GOT3 (cell line): Measurements from ENCODE around the gene KCNMA1.
"Not testable (repeated sequence)": the region's sequence is repeated elsewhere in the genome, so short reads cannot be mapped to it uniquely, and the experiment has no call there.

Source experiments
- DNase-seq: peaks from one replicate; lab custom pipeline; 2025; ENCODE audit warnings: mixed read lengths; lab: John Stamatoyannopoulos, UW

The KCNMA1 gene

DNA sequence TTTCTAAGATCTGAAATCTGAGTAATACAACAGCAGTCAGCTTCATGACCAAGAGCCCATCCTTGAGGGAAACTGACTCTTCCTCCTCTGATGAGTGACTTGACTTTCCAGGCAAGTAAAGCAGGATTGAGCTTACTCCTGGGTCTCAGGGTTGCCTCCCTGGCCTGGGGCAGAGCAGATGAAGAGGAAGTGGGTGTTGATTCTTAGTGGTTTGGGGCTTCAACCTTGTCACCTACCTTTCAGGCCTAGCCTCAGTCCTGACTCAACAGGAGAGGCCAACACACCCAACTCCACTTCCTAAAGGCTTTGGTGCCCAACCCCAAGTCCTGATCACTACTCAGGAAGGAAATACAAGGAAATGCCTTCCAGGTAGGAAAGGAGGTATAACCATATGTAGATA lies 54.1 kb downstream of the KCNMA1 start:
- no peak for DNase-seq

DNA sequence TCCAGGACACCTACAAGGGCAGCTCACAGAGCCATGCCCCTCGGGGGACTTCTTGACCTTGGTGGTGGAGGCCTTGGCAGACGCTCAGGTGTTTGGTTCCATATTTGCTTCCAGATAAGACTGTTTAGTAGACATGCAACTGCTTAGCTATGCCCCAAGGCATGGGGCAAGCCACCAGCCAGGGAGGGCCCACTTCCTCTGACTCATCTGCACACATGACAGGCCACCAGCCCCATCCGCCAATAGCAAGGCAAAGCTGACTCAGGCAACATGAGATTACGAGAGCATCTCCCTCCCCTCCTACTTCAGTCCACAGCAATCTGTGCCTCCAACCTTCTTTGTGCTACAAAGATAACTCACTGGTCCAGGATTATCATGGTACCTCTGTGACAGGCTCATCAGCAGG lies 54.9 kb downstream of the KCNMA1 start:
- DNase-seq, result no peak

DNA sequence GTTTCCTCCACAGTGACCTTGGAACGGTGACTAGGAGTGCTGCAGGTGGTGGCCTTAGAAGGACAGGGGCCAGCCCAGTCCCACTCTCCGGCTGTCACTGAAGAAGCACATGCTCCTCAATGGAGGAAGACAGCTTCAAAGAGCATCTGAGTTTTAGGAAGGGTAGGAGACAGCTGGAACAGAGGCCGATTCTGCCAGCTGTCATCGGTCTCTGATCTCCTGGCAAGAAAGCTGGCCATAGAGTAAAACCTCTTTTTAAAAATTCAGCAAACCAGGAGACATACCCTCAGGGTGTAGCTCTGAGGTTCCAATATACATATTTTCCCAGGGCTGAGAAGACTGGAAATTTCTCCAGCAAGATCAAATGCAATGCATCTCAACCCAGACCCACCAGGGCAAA lies 55.9 kb downstream of the KCNMA1 start:
- no peak for DNase-seq

DNA sequence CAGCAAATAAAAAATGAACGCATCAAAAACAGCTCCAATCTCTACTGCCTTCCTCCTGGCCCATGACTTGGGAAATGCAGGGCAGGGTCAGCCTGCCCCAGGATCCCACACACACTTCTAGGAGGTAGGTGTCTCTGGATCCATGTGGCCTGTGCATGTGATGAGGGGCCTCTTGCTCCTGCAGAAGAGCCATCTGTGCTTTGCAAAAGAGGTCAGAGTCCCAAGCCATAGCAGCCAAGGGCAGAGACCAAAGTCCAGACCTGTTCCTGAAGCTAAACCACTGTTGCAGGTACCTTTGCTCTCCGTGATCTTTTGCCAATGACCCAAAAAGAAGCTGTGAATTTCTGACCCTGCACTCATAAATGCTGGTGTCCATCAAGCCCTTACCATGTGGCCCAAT lies 57.1 kb downstream of the KCNMA1 start:
- DNase-seq, result no peak

DNA sequence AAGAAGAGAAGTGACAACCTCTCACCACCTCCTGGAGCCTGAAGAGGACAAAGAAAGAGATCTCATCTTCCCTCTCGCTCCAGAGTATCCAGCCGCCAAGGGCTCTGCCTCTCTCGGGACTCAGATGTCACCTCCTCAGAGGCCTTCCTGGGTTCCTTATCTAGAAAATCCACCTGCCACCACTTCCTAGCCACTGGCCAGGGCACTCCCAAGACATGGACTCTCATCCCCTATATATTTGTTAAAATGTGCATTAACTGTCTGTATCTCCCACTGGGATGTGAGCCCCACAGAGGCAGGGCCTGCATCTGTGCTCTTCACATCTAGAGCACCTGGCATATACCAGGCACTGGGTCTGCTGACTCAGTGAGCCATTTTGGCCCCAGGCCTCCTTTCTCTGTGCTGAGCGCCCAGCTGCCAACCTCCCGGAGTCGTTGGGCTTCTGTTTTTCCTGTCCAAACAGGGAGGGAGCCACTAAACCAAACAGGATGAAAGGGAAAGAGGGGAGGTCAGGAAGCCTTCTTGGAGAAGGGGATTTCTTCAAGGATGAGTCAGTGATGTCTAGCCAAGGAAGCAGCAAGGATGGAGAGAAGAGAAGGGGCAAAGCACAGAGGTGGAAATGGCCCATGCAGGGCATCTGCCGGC lies 58.9 kb downstream of the KCNMA1 start:
- DNase-seq, result no peak

DNA sequence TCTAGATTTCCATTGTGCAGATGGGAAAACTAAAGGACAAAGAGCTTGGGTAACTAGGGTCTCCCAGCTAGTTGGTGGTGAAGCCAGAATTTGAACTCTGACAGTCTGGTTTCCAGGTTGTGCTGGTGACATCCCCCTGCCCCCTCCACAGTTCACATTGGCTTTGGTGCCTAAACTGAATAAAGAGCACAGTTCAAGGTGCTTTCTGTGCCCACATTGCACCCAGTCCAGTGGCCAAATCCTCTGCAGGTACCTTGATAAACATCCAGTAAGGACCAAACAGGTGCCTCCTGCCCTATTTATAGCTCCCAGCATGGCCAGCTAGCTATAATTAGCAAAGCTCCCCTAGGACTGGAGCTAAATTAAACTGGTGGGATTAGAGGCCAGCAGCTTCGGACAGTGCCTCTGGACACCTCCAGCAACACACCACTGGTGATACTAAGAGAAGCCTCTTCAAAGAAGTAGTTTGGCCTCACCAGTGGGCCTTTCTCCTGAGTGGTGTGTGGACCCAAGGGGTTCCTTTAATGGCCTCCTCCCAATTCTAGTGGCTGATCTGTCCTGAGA lies 59.9 kb downstream of the KCNMA1 start:
- DNase-seq, result no peak

DNA sequence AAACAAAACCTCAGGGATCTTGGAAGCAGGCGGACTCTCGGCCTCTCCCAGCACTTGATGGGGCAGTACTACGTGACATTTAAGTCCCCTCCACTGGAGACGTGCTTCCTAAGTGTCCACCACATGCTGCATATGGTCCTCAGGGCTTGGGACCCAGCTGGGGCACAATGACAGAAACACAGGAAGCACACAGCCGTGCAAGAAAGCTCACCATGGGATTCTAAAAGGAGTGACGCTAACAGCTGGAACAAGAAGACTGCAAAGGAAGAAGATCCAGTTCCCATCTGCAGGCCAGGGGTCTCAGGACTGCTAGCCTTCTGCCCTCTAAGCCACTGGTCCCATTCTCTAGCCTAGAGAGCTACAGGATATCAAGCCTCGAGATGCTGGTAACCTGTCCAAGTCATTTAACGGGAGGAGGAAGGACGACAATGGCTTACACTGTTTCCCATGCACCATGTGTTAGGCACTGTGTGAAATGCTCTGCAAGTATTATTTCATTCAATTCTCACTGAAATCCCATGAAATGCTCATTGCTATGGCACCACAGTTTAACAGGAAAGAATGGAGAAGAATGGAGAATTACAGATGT lies 61.1 kb downstream of the KCNMA1 start:
- no peak for DNase-seq

DNA sequence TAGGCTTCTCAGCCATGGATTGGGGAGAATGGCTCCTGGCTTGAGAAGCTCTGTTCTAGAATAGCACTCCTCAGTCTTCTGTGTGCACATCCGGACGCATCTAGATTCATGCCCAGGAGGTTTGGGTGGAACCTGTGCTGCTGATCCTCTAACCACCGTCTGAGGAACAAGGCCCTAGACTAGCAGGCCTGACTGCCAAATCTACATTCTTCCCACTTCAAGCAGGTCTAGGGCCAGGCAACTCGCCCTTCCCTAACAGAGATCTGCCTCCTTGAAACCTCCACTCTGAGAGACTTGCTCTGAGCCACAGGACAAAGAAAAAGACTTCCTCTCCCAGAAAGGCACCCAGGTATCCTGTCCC lies 61.6 kb downstream of the KCNMA1 start:
- no peak for DNase-seq

DNA sequence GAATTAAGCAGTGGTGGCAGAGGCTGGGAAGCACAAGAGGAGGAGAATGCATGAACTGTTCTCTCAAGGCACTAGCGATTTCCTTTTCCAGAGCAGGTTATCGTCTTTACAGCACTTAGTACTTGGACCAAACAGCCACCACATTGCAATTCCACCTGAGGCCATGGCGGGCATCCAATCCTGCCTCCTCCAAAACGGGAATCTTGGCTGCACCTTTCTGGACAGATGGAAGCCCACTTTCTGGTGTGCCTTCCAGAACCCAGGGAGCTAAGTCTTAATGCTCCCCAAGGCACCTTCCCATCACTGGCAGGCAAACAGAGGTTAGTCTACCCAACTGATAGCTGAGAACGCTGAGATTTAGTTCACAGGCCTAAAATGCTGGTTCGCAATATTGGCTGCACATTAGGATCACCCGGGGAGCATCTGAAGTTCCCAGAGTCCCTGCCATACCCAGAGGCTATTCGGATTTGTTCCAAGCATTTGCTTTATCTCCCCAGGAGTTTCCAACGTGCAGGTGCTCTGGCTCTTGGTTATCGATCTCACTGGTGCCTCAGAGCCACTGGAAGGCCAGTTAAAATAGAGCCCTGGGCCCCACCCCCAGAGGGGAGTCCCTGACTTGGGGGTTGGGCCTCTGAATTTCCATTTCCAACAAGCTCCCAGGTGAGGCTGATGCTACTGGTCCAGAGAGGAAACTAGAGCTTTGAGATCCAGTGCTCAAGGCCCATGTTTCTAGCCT lies 62.2 kb downstream of the KCNMA1 start:
- no peak for DNase-seq

DNA sequence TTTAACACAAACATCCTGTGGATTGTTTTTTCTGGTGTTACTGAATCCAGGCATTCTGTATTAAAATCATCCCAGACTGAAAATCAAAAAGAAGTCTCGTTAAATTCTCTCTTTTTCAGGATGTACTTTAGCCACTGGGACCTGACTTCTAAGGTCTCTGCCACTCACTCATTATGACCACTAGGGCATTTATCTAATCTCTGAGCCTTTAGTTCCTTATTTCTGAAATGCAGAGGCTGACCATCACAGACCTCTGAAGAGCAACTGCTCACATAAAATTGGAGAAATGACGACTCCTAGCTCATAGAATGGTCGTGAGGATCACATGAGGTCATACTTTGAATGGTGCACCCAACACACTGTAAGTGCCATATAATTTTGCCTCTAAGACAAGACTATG lies 63.2 kb downstream of the KCNMA1 start:
- no peak for DNase-seq

DNA sequence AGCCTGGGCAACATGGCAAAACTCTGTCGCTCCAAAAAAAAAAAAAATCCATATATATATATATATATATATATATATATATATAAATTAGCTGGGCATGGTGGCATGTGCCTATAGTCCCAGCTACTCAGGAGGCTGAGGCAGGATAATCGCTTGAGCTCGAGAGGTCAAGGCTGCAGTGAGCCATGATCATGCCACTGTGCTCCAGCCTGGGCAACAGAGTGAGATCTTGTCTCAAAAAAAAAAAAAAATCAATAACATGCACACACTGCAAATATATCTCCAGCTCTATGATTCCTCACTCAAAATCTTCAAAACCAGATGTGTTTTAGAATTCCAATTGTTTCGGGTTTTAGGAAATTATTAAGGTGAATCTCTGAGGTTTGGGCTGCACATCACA lies 65.1 kb downstream of the KCNMA1 start:
- not testable (repeated sequence) for DNase-seq

DNA sequence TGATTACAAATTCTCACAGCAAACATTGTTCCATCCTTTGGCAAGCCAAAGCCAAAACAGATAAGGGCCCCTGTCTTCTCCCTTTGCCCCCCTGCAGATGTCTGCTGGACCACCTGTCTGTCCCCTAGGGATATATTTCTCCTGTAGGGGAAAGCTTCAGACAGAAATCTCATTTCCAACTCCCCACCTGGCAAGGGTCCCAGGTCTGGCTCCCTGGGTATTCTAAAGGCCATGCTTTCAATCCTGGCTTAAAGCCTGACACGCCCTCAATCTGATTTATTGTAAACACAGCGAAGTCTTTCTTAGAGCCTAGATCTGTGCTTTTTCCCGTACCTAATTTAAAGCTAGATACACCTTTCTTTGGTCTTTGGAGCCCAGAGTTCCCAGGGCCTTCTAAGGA lies 66.1 kb downstream of the KCNMA1 start:
- no peak for DNase-seq

DNA sequence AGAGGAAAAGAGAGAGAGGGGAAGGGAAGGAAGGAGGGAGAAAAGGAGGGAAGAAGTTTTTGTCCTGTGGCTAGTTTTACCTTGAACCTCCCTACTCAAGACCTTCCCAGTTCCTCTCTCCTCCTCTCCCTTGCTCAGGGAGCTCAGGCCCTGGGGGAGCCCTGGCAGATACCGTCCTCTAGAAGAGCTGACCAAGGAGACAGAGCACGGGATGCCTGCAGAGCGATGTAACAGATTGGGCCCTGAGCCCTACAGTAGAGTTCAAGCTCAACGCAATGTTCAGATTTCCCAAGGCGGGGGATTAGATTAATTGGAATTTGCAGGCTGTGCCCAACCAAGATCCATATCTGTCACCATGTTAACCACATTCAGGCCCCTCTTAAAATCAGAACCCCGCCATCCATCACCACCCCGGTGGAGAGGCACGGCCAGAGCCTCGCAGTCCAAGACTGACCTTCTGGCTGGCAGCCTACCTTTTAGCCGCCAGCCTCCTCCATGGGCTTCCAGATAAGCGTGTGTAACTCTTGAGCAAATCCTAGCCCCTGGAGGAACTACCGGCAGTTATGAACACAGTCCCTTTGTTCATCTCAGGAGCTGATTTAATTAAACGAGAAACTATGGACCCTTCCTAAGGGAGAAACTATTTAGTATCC lies 70.6 kb downstream of the KCNMA1 start:
- no peak for DNase-seq

DNA sequence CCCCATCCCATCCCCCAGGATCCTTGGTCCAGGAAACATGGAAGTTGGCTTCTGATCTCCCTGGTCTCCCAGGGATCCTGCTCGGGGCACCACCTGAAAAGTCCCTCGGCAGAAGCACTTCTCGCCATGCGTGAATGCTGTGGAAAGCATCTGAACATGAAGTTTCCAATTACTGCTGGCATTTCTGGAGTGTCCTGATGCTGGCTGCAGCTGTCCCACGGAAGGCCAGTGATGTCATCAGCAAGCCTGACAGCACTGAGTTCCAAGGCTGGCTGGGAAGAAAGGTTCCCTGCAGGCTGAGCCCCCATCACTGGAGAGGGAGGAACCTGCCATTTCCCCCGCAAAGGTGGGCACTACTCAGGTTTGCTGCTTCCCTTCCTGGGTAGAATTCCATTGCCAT lies 71.4 kb downstream of the KCNMA1 start:
- DNase-seq, result no peak

DNA sequence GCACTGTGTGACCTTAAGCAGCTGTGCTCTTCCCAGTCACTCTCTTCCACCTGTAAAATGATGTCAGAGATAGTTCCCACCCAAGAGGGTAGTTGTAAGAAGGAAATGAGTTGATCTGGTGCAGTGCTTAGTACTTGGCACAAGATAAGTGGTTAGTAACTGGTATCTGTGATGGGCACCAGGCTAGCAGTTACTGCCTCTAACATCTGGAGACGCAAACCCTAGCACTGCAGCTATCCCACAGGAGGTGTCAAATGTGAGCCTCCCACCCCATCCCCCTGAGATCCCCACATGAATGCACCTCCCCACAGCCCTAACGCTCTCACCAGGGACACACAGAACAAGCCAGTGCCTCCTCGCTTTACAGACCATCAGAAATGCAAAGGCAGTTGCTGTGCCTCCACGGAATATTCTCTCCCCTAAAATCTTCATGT lies 72.0 kb downstream of the KCNMA1 start:
- no peak for DNase-seq

DNA sequence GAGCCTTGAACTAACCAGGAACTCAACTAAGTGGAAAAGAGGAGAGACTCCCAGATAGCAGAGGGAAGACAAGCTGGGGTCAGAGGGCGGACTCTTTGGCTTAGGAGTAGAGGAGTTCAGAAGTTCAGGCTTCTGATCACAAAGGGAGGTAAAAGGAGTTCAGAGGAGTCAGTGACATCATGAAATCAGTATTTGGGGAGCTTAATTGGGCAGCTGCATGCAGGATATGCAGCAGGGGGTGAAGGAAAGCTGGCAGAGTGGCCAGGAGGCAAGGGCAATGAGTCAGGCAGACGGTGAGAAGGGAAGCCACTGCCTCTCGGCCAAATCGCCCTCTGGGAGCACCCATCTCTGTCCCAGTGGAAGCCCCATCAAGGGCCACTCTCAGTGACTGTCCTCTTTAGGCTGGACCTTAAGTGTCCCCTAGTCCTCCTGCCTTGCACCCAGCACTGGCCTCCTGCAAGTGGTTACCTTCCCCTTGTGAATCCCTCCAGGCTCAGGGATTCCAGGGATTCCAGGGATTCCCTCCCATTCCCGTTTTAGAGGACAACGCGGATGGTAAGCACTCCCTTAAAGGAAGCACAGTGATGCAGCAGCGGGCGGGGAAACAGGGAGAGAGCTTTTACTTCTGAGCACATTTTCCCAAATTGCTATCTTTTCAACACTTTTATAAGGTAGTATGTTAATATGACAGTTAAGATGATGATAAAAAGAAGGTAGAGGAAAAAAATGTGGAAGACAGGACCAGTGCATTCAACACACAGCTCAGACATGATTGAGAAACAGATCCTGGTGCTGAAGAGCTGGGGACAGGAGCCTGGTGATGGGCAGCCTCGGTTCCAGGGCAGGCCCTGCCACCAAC lies 72.6 kb downstream of the KCNMA1 start:
- peak; percentile 22 for DNase-seq

DNA sequence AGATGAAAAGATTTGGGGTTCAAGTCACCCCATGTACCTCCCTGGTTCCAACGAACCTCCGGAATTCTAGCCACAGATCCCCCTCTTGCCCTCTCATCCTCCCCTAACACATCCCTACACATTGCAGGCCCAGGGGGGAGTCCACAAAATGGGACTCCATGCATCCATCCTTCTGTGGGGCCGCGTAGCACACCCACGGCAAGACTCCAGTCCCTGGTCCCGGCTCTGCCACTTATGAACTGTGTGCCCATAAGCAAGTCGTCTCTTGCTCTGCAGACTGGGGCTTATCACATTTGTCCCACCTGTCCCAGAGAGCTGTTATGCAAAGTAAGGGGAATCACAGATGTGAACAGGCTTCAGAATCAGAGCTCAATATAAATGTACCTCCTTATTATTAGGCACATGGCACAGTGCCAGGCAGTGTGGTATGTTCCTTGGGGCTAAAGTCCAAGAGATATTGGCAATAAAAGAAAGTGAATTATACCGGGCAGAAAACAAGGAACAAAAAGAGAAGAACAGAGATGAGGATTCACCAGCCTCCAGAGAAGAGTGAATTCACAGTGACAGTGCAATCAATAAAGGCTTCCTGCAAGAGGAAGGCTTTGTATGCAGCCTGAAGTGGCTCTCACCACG lies 73.9 kb downstream of the KCNMA1 start:
- DNase-seq, result no peak

DNA sequence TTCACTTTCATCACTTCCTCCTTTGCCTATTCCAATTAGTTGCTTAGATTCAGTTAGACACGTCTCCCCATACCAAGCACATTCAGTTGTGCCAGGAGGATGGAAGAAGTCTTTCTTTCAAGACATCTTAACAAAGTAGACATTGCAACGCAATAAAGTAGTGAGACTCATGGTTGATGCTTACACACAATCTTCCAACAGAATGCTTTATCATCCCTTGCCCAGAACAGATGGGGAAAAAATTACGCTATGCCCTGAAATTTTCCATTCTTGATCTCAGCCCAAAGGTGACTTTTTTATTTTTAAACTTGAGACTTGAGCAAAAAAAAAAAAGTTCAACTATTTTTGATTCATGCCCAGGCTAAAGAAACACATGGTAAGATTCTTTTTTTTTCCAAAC lies 74.9 kb downstream of the KCNMA1 start:
- no peak for DNase-seq

DNA sequence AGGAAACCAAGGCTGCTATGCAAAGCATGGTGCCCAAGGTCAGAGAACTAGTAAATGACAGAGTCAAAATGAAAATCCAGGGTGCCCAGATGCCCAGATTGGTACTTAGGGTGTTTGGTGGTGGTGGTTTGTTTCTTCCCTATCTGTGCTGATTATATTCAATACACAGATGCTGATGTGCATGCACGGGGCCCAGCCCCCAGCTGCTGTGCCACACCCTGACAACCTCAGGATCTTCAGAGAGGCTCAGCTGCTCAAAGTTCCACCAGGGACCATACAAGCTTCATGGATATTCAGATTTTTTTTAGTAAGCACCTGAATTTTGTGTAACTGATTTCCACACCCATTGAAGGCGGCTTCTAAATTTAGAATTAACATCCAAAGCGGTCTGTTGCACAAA lies 75.6 kb downstream of the KCNMA1 start:
- DNase-seq, result no peak

DNA sequence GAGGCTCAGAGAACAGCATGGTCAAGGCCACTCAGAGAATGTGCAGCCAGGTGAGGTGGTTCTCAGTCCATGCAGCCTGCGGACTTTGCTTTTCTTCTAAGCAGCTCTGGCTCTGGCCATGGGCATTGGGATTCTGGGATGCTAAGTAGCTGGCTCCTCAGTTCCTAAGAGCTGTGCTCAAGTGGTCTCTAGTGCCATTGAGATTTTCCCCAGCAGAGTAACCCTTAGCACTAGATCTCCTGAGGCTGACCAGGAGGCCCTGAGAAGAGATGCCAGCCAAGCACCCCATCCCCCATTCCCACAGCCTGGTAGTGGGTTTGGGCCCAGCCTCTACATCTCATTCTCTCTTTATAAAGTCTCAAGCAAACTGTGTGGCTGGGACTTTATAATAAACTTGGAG lies 77.1 kb downstream of the KCNMA1 start:
- no peak for DNase-seq

DNA sequence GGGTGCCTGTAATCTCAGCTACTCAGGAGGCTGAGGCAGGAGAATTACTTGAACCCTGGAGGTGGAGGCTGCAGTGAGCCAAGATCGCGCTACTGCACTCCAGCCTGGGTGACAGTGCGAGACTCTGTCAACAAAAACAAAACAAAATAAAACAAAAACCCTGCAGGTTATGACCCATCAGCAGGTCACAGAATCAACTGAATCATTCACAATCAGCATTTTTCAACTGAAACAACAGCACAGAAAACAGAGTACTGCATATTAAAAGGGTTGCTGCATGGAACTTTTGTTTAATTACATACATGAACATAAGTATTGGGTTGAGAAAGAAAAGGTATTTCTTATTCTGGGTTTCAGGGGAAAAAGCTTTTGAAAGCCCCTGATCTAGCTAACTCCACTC lies 77.6 kb downstream of the KCNMA1 start:
- DNase-seq, result no peak
